Epithelial cell of proximal tubule (primary cell): ENCODE measurements around the gene MEF2C. TPM values are rescaled to one million over a fixed set of nuclear protein-coding genes. Genes with fewer than 3 reads are reported as not detected.

ENCODE experiments used
- DNase-seq: peaks from one replicate; pipeline ENCODE4 v3.0.0-alpha.2; 2011; ENCODE audit warnings: low read depth
- H3K4me3 ChIP-seq: 2 replicates; pipeline ENCODE4 v1.5.1; 2011; ENCODE audit warnings: low read depth, mild to moderate bottlenecking, low read length
- CTCF ChIP-seq: conservative IDR thresholded peaks from 2 replicates; pipeline ENCODE4 v1.5.1; 2012; ENCODE audit warnings: low read depth, mild to moderate bottlenecking, low read length
- total RNA-seq: library from RNA; depleted of rRNA; stranded (reverse); fragments of >200 nt; gene quantifications from 2 replicates; pipeline ENCODE4 v1.2.3, GENCODE V29; 2015

Gene MEF2C
- total RNA-seq, 1 donor from 2014 or later = 6.3 TPM

- TF ChIP-seq CTCF = no peak
- H3K4me3 ChIP-seq = no peak overlapping the region
- no peak for DNase-seq
Measured at GRCh38 chr5:88787856-88788255, 95.1 kb downstream of the MEF2C start.

- no peak for DNase-seq
- no peak for TF ChIP-seq CTCF
- no peak overlapping the region for H3K4me3 ChIP-seq
Measured at GRCh38 chr5:88786789-88787188, 96.2 kb downstream of the MEF2C start.

- DNase-seq = peak; percentile 95
- no peak for TF ChIP-seq CTCF
- H3K4me3 ChIP-seq = peak overlapping the region; percentile 29
Measured at GRCh38 chr5:88785746-88786565, 97.0 kb downstream of the MEF2C start.

- H3K4me3 ChIP-seq = no peak overlapping the region
- no peak for DNase-seq
- TF ChIP-seq CTCF = no peak
Measured at GRCh38 chr5:88782571-88782970, 100.4 kb downstream of the MEF2C start.

- no peak for DNase-seq
- no peak overlapping the region for H3K4me3 ChIP-seq
- TF ChIP-seq CTCF = no peak
Measured at GRCh38 chr5:88780736-88781135, 102.2 kb downstream of the MEF2C start.

GRCh38 chr5:88778736-88779135 is 104.2 kb downstream of the MEF2C start:
- no peak for DNase-seq
- H3K4me3 ChIP-seq = no peak overlapping the region
- TF ChIP-seq CTCF = no peak

GRCh38 chr5:88776692-88777091 is 106.3 kb downstream of the MEF2C start:
- DNase-seq = no peak
- H3K4me3 ChIP-seq = no peak overlapping the region
- TF ChIP-seq CTCF = no peak
